HepG2 (cell line): Measurements from ENCODE around the gene SH2B2. TPM values are rescaled to one million over a fixed set of nuclear protein-coding genes. Genes with fewer than 3 reads are reported as not detected.

Experiments used
- BCL6 ChIP-seq: IDR thresholded peaks from 2 replicates; pipeline ENCODE4 v1.6.1; 2016; ENCODE audit warnings: missing genetic modification reagents, missing compliant biosample characterization
- EED ChIP-seq: sonication (generic); formaldehyde crosslinking; IDR thresholded peaks from 2 replicates; pipeline ENCODE4 v1.5.0; 2020; ENCODE audit warnings: mild to moderate bottlenecking, missing genetic modification reagents
- ELF3 ChIP-seq: IDR thresholded peaks from 2 replicates; pipeline ENCODE4 v1.6.1; 2016; ENCODE audit warnings: missing genetic modification reagents, missing compliant biosample characterization
- HDAC2 ChIP-seq: sonication (generic); formaldehyde crosslinking; IDR thresholded peaks from 2 replicates; pipeline ENCODE4 v1.4.0; 2020; ENCODE audit warnings: missing genetic modification reagents
- HNRNPL ChIP-seq: fragments of 200-400 bp; formaldehyde crosslinking; IDR thresholded peaks from 2 replicates; pipeline ENCODE4 v1.6.1; 2017; ENCODE audit warnings: mild to moderate bottlenecking, low read depth, low read length
- KDM3A ChIP-seq: IDR thresholded peaks from 2 replicates; pipeline ENCODE4 v1.6.1; 2018; ENCODE audit warnings: low read depth, missing compliant biosample characterization
- NFKB2 ChIP-seq: sonication (generic); formaldehyde crosslinking; IDR thresholded peaks from 2 replicates; pipeline ENCODE4 v1.4.0; 2020; ENCODE audit warnings: missing genetic modification reagents, borderline replicate concordance
- NR2C2 ChIP-seq: sonication (generic); formaldehyde crosslinking; IDR thresholded peaks from 2 replicates; pipeline ENCODE4 v1.4.0; 2020; ENCODE audit warnings: missing genetic modification reagents, mild to moderate bottlenecking, moderate library complexity, borderline replicate concordance
- POLR2G ChIP-seq: fragments of 200-400 bp; formaldehyde crosslinking; IDR thresholded peaks from 2 replicates; pipeline ENCODE4 v1.6.1; 2018; ENCODE audit warnings: mild to moderate bottlenecking, low read depth, low read length, moderate library complexity
- RAD51 ChIP-seq: fragments of 450-650 bp; IDR thresholded peaks from 2 replicates; pipeline ENCODE4 v1.6.1; 2016; ENCODE audit warnings: borderline replicate concordance
- RBM39 ChIP-seq: fragments of 200-400 bp; formaldehyde crosslinking; IDR thresholded peaks from one replicate; pipeline ENCODE4 v1.6.1; 2018; ENCODE audit warnings: antibody characterized with exemption, mild to moderate bottlenecking, low read depth, low read length; ENCODE audit not compliant: poor library complexity, severe bottlenecking
- ZFP82 ChIP-seq: sonication (generic); formaldehyde crosslinking; IDR thresholded peaks from 2 replicates; pipeline ENCODE4 v1.5.1; 2020; ENCODE audit warnings: mild to moderate bottlenecking, missing genetic modification reagents, borderline replicate concordance
- ZKSCAN5 ChIP-seq: sonication (generic); formaldehyde crosslinking; IDR thresholded peaks from 2 replicates; pipeline ENCODE4 v1.5.1; 2020; ENCODE audit warnings: mild to moderate bottlenecking, missing genetic modification reagents
- ZNF160 ChIP-seq: sonication (generic); formaldehyde crosslinking; IDR thresholded peaks from 2 replicates; pipeline ENCODE4 v1.8.0; 2022; ENCODE audit warnings: mild to moderate bottlenecking, inconsistent platforms, missing genetic modification reagents
- ZNF207 ChIP-seq: fragments of 450-650 bp; IDR thresholded peaks from 2 replicates; pipeline ENCODE4 v1.6.1; 2016; ENCODE audit warnings: antibody characterized with exemption, borderline replicate concordance
- ZNF570 ChIP-seq: sonication (generic); formaldehyde crosslinking; IDR thresholded peaks from 2 replicates; pipeline ENCODE4 v1.4.0; 2020; ENCODE audit warnings: mild to moderate bottlenecking, missing genetic modification reagents, borderline replicate concordance
- ZNF598 ChIP-seq: sonication (generic); formaldehyde crosslinking; IDR thresholded peaks from 2 replicates; pipeline ENCODE4 v1.5.1; 2020; ENCODE audit warnings: mild to moderate bottlenecking, missing genetic modification reagents, borderline replicate concordance
- ZNF768 ChIP-seq: sonication (generic); formaldehyde crosslinking; IDR thresholded peaks from 2 replicates; pipeline ENCODE4 v1.4.0; 2020; ENCODE audit warnings: missing genetic modification reagents
- polyA plus RNA-seq, 8 experiments: library from polyadenylated mRNA; depleted of rRNA in 3 of 8; stranded (reverse) in 7 of 8; unstranded in 1 of 8; fragments of >200 nt; fragmentation: Illumina TruSeq in 4 of 8; extraction: Trizol in 4 of 8; gene quantifications; 2 replicates each; pipeline versions ENCODE4 v1.2.1 to v1.2.3, GENCODE V29; 2011 to 2016; ENCODE audit warnings: low read depth in 4 of 8, missing spikeins in 1 of 8, mixed read lengths in 1 of 8; ENCODE audit not compliant: insufficient read depth in 1 of 8
- total RNA-seq, 5 experiments: library from RNA; depleted of rRNA; stranded (reverse); fragments of >200 nt; fragmentation: Illumina TruSeq; extraction: Trizol; gene quantifications; 2 replicates each; pipeline ENCODE4 v1.2.3, GENCODE V29; 2016; ENCODE audit warnings: low read depth in 1 of 5
- TF ChIP-seq, protein P1 (sequence below): IDR thresholded peaks from 2 replicates; pipeline ENCODE4 v1.6.1; 2016; ENCODE audit warnings: missing compliant biosample characterization, missing genetic modification reagents, borderline replicate concordance
- TF ChIP-seq, protein P2 (sequence below): sonication (generic); formaldehyde crosslinking; IDR thresholded peaks from 2 replicates; pipeline ENCODE4 v1.5.0; 2020; ENCODE audit warnings: missing genetic modification reagents
- TF ChIP-seq, protein P3 (sequence below), 2 experiments: sonication (generic) in 1 of 2; formaldehyde crosslinking in 1 of 2; IDR thresholded peaks; 2 replicates each; pipeline versions ENCODE4 v1.6.1 to v1.9.0; 2014 to 2022; ENCODE audit warnings: antibody characterized with exemption in 1 of 2, borderline replicate concordance in 1 of 2, inconsistent platforms in 1 of 2, low read depth in 1 of 2, missing genetic modification reagents in 1 of 2

Gene SH2B2
- total and polyA plus RNA-seq, 2 of the 13 experiments (the other 11 are each of a cell fraction or from before 2014, with no cell fraction given) = 0.46 to 1.3 TPM

DNA sequence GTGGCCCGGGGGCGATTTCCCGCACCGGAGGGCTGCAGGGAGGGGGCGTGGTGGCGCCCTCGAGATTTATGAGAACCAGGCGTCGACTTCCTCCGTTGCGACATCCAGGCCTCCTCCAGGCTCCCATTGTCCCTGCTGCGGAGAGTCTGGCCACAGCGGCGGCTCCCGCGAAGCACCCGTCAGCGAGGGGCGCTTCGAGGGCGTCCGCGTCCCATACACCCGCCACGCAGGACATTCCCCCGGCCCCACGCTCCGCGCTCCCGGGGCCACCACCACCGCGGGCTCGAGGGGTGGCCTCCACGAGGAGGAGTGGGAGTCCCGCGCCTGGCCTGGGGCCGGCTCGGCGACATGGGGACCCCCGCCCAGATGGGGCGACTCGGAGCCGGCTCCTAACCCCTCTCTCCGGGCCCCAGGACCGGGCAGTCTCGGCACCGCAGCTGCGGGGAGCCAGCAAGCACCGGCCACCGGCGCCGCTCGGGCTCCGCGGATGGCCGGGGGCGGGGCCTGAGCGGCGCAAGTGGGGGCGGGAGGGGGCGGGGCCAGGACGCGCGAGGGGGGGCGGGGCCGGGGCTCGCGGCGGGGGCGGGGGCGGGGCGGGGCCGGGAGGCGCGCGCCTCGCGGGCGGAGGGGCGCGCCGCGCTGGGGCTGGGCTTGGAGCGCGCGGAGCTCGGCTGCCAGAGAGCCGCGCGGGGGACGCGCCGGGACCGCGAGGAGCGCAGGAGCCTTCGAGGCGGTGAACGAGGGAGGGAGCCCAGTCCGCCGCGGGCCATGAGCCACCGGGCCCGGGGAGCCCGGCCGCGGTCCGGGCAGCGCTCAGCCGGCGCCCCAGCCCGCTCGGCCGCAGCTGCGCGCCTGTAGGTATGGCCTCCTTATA, at the start of gene SH2B2 (continued):
- TF ChIP-seq RAD51 (no peak), ZFP82 (CRISPR knock-in tag) (peak; percentile 37; the same call in 1 of the 2 replicates), NFKB2 (CRISPR knock-in tag) (peak; percentile 63; the same call in 1 of the 2 replicates), HNRNPL (peak; percentile 10; the same call in 1 of the 2 replicates), ELF3 (CRISPR knock-in tag) (peak; percentile 56; the same call in 1 of the 2 replicates), NR2C2 (CRISPR knock-in tag) (no peak), ZNF207 (no peak), HDAC2 (no peak; the same call in 1 of the 2 replicates), ZKSCAN5 (no peak), ZNF570 (CRISPR knock-in tag) (no peak), POLR2G (peak; percentile 68), ZNF160 (CRISPR knock-in tag) (no peak), RBM39 (peak; percentile 47), KDM3A (CRISPR knock-in tag) (0 out of 2 replicates have a peak, but pooled peaks have one; percentile 35), ZNF768 (CRISPR knock-in tag) (peak; percentile 9; the same call in 1 of the 2 replicates), BCL6 (peak; percentile 34), EED (CRISPR knock-in tag) (0 out of 2 replicates have a peak, but pooled peaks have one; percentile 23), ZNF598 (peak; percentile 90; the same call in 1 of the 2 replicates)
- TF ChIP-seq, protein P1, sequence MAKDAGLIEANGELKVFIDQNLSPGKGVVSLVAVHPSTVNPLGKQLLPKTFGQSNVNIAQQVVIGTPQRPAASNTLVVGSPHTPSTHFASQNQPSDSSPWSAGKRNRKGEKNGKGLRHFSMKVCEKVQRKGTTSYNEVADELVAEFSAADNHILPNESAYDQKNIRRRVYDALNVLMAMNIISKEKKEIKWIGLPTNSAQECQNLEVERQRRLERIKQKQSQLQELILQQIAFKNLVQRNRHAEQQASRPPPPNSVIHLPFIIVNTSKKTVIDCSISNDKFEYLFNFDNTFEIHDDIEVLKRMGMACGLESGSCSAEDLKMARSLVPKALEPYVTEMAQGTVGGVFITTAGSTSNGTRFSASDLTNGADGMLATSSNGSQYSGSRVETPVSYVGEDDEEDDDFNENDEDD = peak; percentile 75
- TF ChIP-seq, protein P2, sequence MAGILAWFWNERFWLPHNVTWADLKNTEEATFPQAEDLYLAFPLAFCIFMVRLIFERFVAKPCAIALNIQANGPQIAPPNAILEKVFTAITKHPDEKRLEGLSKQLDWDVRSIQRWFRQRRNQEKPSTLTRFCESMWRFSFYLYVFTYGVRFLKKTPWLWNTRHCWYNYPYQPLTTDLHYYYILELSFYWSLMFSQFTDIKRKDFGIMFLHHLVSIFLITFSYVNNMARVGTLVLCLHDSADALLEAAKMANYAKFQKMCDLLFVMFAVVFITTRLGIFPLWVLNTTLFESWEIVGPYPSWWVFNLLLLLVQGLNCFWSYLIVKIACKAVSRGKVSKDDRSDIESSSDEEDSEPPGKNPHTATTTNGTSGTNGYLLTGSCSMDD (CRISPR knock-in tag) = 0 out of 2 replicates have a peak, but pooled peaks have one; percentile 44
- TF ChIP-seq, protein P3, sequence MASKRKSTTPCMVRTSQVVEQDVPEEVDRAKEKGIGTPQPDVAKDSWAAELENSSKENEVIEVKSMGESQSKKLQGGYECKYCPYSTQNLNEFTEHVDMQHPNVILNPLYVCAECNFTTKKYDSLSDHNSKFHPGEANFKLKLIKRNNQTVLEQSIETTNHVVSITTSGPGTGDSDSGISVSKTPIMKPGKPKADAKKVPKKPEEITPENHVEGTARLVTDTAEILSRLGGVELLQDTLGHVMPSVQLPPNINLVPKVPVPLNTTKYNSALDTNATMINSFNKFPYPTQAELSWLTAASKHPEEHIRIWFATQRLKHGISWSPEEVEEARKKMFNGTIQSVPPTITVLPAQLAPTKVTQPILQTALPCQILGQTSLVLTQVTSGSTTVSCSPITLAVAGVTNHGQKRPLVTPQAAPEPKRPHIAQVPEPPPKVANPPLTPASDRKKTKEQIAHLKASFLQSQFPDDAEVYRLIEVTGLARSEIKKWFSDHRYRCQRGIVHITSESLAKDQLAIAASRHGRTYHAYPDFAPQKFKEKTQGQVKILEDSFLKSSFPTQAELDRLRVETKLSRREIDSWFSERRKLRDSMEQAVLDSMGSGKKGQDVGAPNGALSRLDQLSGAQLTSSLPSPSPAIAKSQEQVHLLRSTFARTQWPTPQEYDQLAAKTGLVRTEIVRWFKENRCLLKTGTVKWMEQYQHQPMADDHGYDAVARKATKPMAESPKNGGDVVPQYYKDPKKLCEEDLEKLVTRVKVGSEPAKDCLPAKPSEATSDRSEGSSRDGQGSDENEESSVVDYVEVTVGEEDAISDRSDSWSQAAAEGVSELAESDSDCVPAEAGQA (IDR thresholded peaks at IDR 0.05; ENCODE audit: low read depth) = no peak
- TF ChIP-seq, protein P3 (CRISPR knock-in tag; IDR thresholded peaks at IDR 0.05; ENCODE audit: borderline replicate concordance) = peak; percentile 46; the same call in 1 of the 2 replicates
